Measurements from ENCODE around the gene DGCR2. TPM values are rescaled to one million over a fixed set of nuclear protein-coding genes. Genes with fewer than 3 reads are reported as not detected.

Gene DGCR2
- total RNA-seq, 1 donor from 2014 or later: 20.6 TPM

- Histone ChIP-seq H3K36me3 (no peaks in the 10 kb centered on the region), H3K4me3 (no peak overlapping the region), H4K20me1 (ENCODE audit: low read depth) (peaks cover 10% of the 10 kb centered on the region), H3F3A (ENCODE audit: low read depth) (peaks cover 7% of the 10 kb centered on the region), H3K4me2 (no peak overlapping the region), H3K9me3 (ENCODE audit: low read depth) (no peaks in the 10 kb centered on the region), H2AFZ (replicated peaks) (no peak overlapping the region), H3K9ac (no peak overlapping the region), H3K4me1 (no peaks in the 10 kb centered on the region), H3K27ac (no peak overlapping the region), H3K79me2 (ENCODE audit: low read depth) (no peaks in the 10 kb centered on the region), H3K27me3 (peaks cover 97% of the 10 kb centered on the region)
- H3K27ac Mint-ChIP-seq: peak overlapping the region; percentile 5
- peak overlapping the region; percentile 73 for H3K4me3 Mint-ChIP-seq
- peaks cover 13% of the 10 kb centered on the region for H3K9me3 Mint-ChIP-seq
- TF ChIP-seq, protein P1, sequence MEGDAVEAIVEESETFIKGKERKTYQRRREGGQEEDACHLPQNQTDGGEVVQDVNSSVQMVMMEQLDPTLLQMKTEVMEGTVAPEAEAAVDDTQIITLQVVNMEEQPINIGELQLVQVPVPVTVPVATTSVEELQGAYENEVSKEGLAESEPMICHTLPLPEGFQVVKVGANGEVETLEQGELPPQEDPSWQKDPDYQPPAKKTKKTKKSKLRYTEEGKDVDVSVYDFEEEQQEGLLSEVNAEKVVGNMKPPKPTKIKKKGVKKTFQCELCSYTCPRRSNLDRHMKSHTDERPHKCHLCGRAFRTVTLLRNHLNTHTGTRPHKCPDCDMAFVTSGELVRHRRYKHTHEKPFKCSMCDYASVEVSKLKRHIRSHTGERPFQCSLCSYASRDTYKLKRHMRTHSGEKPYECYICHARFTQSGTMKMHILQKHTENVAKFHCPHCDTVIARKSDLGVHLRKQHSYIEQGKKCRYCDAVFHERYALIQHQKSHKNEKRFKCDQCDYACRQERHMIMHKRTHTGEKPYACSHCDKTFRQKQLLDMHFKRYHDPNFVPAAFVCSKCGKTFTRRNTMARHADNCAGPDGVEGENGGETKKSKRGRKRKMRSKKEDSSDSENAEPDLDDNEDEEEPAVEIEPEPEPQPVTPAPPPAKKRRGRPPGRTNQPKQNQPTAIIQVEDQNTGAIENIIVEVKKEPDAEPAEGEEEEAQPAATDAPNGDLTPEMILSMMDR (IDR thresholded peaks at IDR 0.05): no peak
- TF ChIP-seq EZH2phosphoT487 (IDR thresholded peaks at IDR 0.05): no peak
- TF ChIP-seq EZH2 (IDR thresholded peaks at IDR 0.05): no peak
- peaks cover 65% of the 10 kb centered on the region for H3K27me3 Mint-ChIP-seq (ENCODE audit: insufficient read depth, low read depth)
- peaks cover 4% of the 10 kb centered on the region for H3K4me1 Mint-ChIP-seq
- peaks cover 4% of the 10 kb centered on the region for H3K36me3 Mint-ChIP-seq
- no peak for DNase-seq (ENCODE audit: low spot score)
Observed at GRCh38 chr22:19151329-19152191, 29.3 kb upstream of the DGCR2 start.

DNA sequence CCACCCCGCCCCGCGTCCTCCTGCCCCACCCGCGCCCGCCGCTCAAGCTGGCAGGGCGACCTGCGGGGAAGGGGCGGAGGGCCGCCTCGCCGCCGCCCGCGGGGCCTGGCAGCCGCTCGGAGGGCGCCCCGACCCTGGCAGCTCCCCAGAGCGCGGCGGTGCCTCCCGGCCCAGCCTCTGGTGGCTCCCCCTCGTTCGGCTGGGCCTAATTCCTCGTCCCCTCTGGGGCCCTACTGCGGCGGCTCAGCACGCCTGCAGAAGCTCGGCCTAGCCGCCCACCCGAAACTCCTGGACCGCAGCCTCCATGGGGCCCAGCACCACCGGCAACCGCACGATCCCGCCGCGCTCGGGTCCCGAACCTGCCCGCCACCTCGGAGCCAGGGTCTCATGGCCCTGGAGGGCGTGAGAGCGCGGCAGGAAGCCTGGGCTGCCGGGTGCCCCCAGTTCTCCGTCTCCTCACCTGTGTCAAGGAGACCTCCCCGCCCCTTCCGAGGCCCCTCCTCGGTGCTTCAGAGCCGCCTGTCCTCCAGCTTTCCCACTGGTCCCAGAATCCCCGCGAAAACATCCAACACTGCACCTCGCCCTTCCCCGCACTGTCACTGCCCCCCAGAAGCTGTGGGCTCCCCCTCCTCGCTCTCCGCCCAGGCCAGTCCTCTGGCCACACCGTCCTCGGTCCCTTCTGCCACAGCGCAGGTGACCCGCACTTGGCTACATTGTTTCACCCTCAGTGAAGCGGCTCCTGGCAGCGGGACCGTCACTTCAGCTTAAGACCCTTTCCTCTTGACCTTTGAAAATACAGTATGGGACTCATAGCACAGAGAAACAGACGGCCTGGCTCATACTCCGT is 28.5 kb upstream of the DGCR2 start:
- H3K27me3 Mint-ChIP-seq (ENCODE audit: insufficient read depth, low read depth): peaks cover 71% of the 10 kb centered on the region
- Histone ChIP-seq H3K9me3 (ENCODE audit: low read depth) (no peaks in the 10 kb centered on the region), H3K4me1 (no peaks in the 10 kb centered on the region), H3F3A (ENCODE audit: low read depth) (peaks cover 7% of the 10 kb centered on the region), H3K27me3 (peaks cover 97% of the 10 kb centered on the region), H3K9ac (no peak overlapping the region), H2AFZ (replicated peaks) (no peak overlapping the region), H4K20me1 (ENCODE audit: low read depth) (peaks cover 10% of the 10 kb centered on the region), H3K79me2 (ENCODE audit: low read depth) (no peaks in the 10 kb centered on the region), H3K4me3 (no peak overlapping the region), H3K27ac (no peak overlapping the region), H3K4me2 (no peak overlapping the region), H3K36me3 (no peaks in the 10 kb centered on the region)
- no peak for DNase-seq (ENCODE audit: low spot score)
- H3K36me3 Mint-ChIP-seq: peaks cover 4% of the 10 kb centered on the region
- peaks cover 4% of the 10 kb centered on the region for H3K4me1 Mint-ChIP-seq
- peaks cover 13% of the 10 kb centered on the region for H3K9me3 Mint-ChIP-seq
- no peak overlapping the region for H3K27ac Mint-ChIP-seq
- H3K4me3 Mint-ChIP-seq: peak overlapping the region; percentile 73
- TF ChIP-seq, protein P1 (IDR thresholded peaks at IDR 0.05): no peak
- TF ChIP-seq EZH2phosphoT487 (IDR thresholded peaks at IDR 0.05) (peak; percentile 97), EZH2 (IDR thresholded peaks at IDR 0.05) (peak; percentile 95)

GRCh38 chr22:19149991-19150390 is 27.8 kb upstream of the DGCR2 start, which contains the start of gene GSC2:
GSC2 (minus strand) TSS chr22:19150292; CDS start chr22:19150283, 9 bp downstream.
- Histone ChIP-seq H3K27ac (no peak within 1 kb of the TSS), H3K9me3 (ENCODE audit: low read depth) (no peaks in the 10 kb centered on the region), H3K36me3 (no peaks in the 10 kb centered on the region), H3K4me3 (peak within 1 kb of the TSS; percentile 40), H3F3A (ENCODE audit: low read depth) (peaks cover 7% of the 10 kb centered on the region), H3K79me2 (ENCODE audit: low read depth) (no peaks in the 10 kb centered on the region), H3K9ac (no peak within 1 kb of the TSS), H3K4me1 (no peaks in the 10 kb centered on the region), H3K27me3 (peaks cover 97% of the 10 kb centered on the region), H2AFZ (replicated peaks) (peak within 1 kb of the TSS; percentile 79), H4K20me1 (ENCODE audit: low read depth) (peaks cover 10% of the 10 kb centered on the region), H3K4me2 (peak within 1 kb of the TSS; percentile 51)
- H3K27ac Mint-ChIP-seq: no peak within 1 kb of the TSS
- TF ChIP-seq, protein P1 (IDR thresholded peaks at IDR 0.05): no peak
- peaks cover 13% of the 10 kb centered on the region for H3K9me3 Mint-ChIP-seq
- peak within 1 kb of the TSS; percentile 73 for H3K4me3 Mint-ChIP-seq
- peaks cover 4% of the 10 kb centered on the region for H3K4me1 Mint-ChIP-seq
- peak; percentile 38 for DNase-seq (ENCODE audit: low spot score)
- H3K27me3 Mint-ChIP-seq (ENCODE audit: insufficient read depth, low read depth): peaks cover 71% of the 10 kb centered on the region
- peaks cover 4% of the 10 kb centered on the region for H3K36me3 Mint-ChIP-seq
